NK-92 (cell line): ENCODE measurements around the gene NIM1K.
"Not testable (repeated sequence)": the region's sequence is repeated elsewhere in the genome, so short reads cannot be mapped to it uniquely, and the experiment has no call there.

Experiments used
- DNase-seq: peaks from one replicate; lab custom pipeline; 2025; ENCODE audit not compliant: unreplicated experiment; lab: John Stamatoyannopoulos, UW

NIM1K gene

GRCh38 chr5:43190755-43191603 is 1.0 kb upstream of the NIM1K start:
- no peak for DNase-seq

GRCh38 chr5:43192558-43193180 is 644 bp downstream of the NIM1K start:
- DNase-seq, result no peak

GRCh38 chr5:43193181-43193893 is 1.3 kb downstream of the NIM1K start:
- DNase-seq, result no peak

- DNase-seq, result no peak
Observed at GRCh38 chr5:43193894-43194265, 1.9 kb downstream of the NIM1K start.

GRCh38 chr5:43195670-43196265 is 3.7 kb downstream of the NIM1K start:
- DNase-seq, result no peak

- no peak for DNase-seq
Observed at GRCh38 chr5:43197535-43197934, 5.5 kb downstream of the NIM1K start.

GRCh38 chr5:43201442-43201841 is 9.4 kb downstream of the NIM1K start:
- not testable (repeated sequence) for DNase-seq

GRCh38 chr5:43202380-43202779 is 10.4 kb downstream of the NIM1K start:
- DNase-seq, result no peak

GRCh38 chr5:43203373-43203772 is 11.3 kb downstream of the NIM1K start:
- DNase-seq, result no peak

GRCh38 chr5:43204958-43205357 is 12.9 kb downstream of the NIM1K start:
- no peak for DNase-seq

GRCh38 chr5:43207601-43208000 is 15.6 kb downstream of the NIM1K start:
- no peak for DNase-seq

GRCh38 chr5:43208658-43209057 is 16.6 kb downstream of the NIM1K start:
- DNase-seq, result no peak

GRCh38 chr5:43209060-43209459 is 17.0 kb downstream of the NIM1K start:
- no peak for DNase-seq

- no peak for DNase-seq
Observed at GRCh38 chr5:43209833-43210232, 17.8 kb downstream of the NIM1K start.

- no peak for DNase-seq
Observed at GRCh38 chr5:43210570-43210969, 18.5 kb downstream of the NIM1K start.

GRCh38 chr5:43213951-43214350 is 21.9 kb downstream of the NIM1K start:
- DNase-seq, result no peak

- no peak for DNase-seq
Observed at GRCh38 chr5:43215073-43215631, 23.1 kb downstream of the NIM1K start.

- no peak for DNase-seq
Observed at GRCh38 chr5:43216941-43217340, 24.9 kb downstream of the NIM1K start.

GRCh38 chr5:43219120-43219519 is 27.1 kb downstream of the NIM1K start:
- DNase-seq, result no peak

- DNase-seq, result no peak
Observed at GRCh38 chr5:43221502-43221901, 29.5 kb downstream of the NIM1K start.

- no peak for DNase-seq
Observed at GRCh38 chr5:43225649-43226245, 33.7 kb downstream of the NIM1K start.
